HCT116 (cell line): ENCODE results near the gene SLC5A2. TPM values are rescaled to one million over a fixed set of nuclear protein-coding genes. Genes with fewer than 3 reads are reported as not detected.

Source experiments
- ATAC-seq: fragments of 200-7000 bp; cut with Tn5 transposase; 2 replicates; pipeline ENCODE4 v1.9.1; 2020; ENCODE audit warnings: mild to moderate bottlenecking, moderate library complexity
- BruUV-seq: library from RNA; stranded (reverse); fragments of 400-500 nt; replicated peaks from 2 replicates; lab custom pipeline; 2021; lab: Mats Ljungman, UMichigan
- CTCF ChIA-PET: fragments of 300-600 bp; sonication (Branson Sonifier 250); formaldehyde crosslinking; loops from one replicate; lab custom pipeline; 2021; ENCODE audit warnings: antibody characterized with exemption; lab: Charles Lee
- POLR2A ChIA-PET: fragments of 300-600, 350-600 bp; sonication (Branson Sonifier 250); formaldehyde crosslinking; loops from one replicate; lab custom pipeline; 2021; ENCODE audit warnings: antibody characterized with exemption; lab: Charles Lee
- RAD21 ChIA-PET, 2 experiments: fragments of 300-600 bp; sonication (Branson Sonifier 250); formaldehyde crosslinking; loops; one replicate each; lab custom pipeline; 2023; ENCODE audit warnings: low total read pairs in 2 of 2; ENCODE audit not compliant: uncharacterized antibody in 2 of 2, unreplicated experiment in 2 of 2, low non-redundant PET in 1 of 2; lab: Charles Lee
- DNase-seq: peaks from one replicate; pipeline ENCODE4 v3.0.0-alpha.2; 2010; ENCODE audit warnings: low read depth, low spot score
- H2AFZ ChIP-seq: fragments of 200-600 bp; shearing (Covaris generic), sonication (generic); 2 replicates; pipeline ENCODE4 v1.6.1; 2017; ENCODE audit warnings: low read depth, mixed run types, mixed read lengths, antibody characterized with exemption, low read length; ENCODE audit not compliant: poor library complexity, severe bottlenecking
- H3K27ac ChIP-seq: 2 replicates; pipeline ENCODE4 v1.5.1; 2012; ENCODE audit warnings: low read depth, low read length
- H3K27me3 ChIP-seq: fragments of 200-600 bp; sonication (generic); 2 replicates; pipeline ENCODE4 v1.6.1; 2016; ENCODE audit warnings: mixed run types, low read length, mixed read lengths; ENCODE audit not compliant: insufficient read depth
- H3K36me3 ChIP-seq, 2 experiments: fragments of 200-500 bp in 1 of 2; fragments of 200-600 bp in 1 of 2; sonication (Bioruptor generic) in 1 of 2; sonication (generic) in 1 of 2; 2 replicates each; pipeline versions ENCODE4 v1.5.1 to v1.6.1; 2014 to 2016; ENCODE audit warnings: low read length in 2 of 2, inconsistent platforms in 1 of 2, mixed read lengths in 1 of 2, mixed run types in 1 of 2; ENCODE audit not compliant: insufficient read depth in 2 of 2, control insufficient read depth in 1 of 2
- H3K4me1 ChIP-seq, 2 experiments: fragments of 200-600 bp in 1 of 2; sonication (generic) in 1 of 2; 2 replicates each; pipeline versions ENCODE4 v1.5.1 to v1.6.1; 2012 to 2017; ENCODE audit warnings: low read length in 2 of 2, inconsistent platforms in 1 of 2, mild to moderate bottlenecking in 1 of 2, mixed read lengths in 1 of 2, mixed run types in 1 of 2, moderate library complexity in 1 of 2; ENCODE audit not compliant: insufficient read depth in 2 of 2, control insufficient read depth in 1 of 2
- H3K4me2 ChIP-seq: fragments of 200-600 bp; sonication (generic); 2 replicates; pipeline ENCODE4 v1.6.1; 2017; ENCODE audit warnings: mixed run types, low read length, mixed read lengths
- H3K4me3 ChIP-seq, 2 experiments: fragments of 200-600 bp in 1 of 2; sonication (generic) in 1 of 2; replicated peaks in 1 of 2; 2 replicates each; pipeline ENCODE4 v1.5.1; 2011 to 2016; ENCODE audit warnings: low read length in 2 of 2, control low read depth in 1 of 2, low read depth in 1 of 2, mild to moderate bottlenecking in 1 of 2, mixed read lengths in 1 of 2, mixed run types in 1 of 2
- H3K79me2 ChIP-seq: fragments of 200-600 bp; sonication (generic); 2 replicates; pipeline ENCODE4 v1.6.1; 2017; ENCODE audit warnings: mild to moderate bottlenecking, mixed run types, low read length, moderate library complexity, mixed read lengths; ENCODE audit not compliant: insufficient read depth
- H3K9ac ChIP-seq: fragments of 200-600 bp; sonication (generic); 2 replicates; pipeline ENCODE4 v1.6.1; 2016; ENCODE audit warnings: low read length, mixed read lengths
- H3K9me2 ChIP-seq: fragments of 200-600 bp; sonication (generic), shearing (Covaris generic); 2 replicates; pipeline ENCODE4 v1.6.1; 2017; ENCODE audit warnings: mixed run types, mild to moderate bottlenecking, moderate library complexity; ENCODE audit not compliant: insufficient read depth
- H3K9me3 ChIP-seq, 2 experiments: fragments of 200-500 bp in 1 of 2; fragments of 200-600 bp in 1 of 2; sonication (Bioruptor generic) in 1 of 2; sonication (generic) in 1 of 2; 2 replicates each; pipeline ENCODE4 v1.6.1; 2014 to 2017; ENCODE audit warnings: low read length in 2 of 2, mixed read lengths in 2 of 2, inconsistent platforms in 1 of 2, low read depth in 1 of 2, mild to moderate bottlenecking in 1 of 2, mixed run types in 1 of 2, moderate library complexity in 1 of 2; ENCODE audit not compliant: control insufficient read depth in 1 of 2, insufficient read depth in 1 of 2
- H4K20me1 ChIP-seq: fragments of 200-600 bp; sonication (generic), shearing (Covaris generic); 2 replicates; pipeline ENCODE4 v1.6.1; 2017; ENCODE audit warnings: mixed run types, mild to moderate bottlenecking, moderate library complexity; ENCODE audit not compliant: insufficient read depth
- ATF3 ChIP-seq: IDR thresholded peaks from 2 replicates; pipeline ENCODE4 v1.6.1; 2012
- EGR1 ChIP-seq: IDR thresholded peaks from 2 replicates; pipeline ENCODE4 v1.6.1; 2012; ENCODE audit warnings: low read depth
- ELF1 ChIP-seq: IDR thresholded peaks from 2 replicates; pipeline ENCODE4 v1.6.1; 2012; ENCODE audit warnings: low read depth, borderline replicate concordance
- EZH2 ChIP-seq: fragments of 200-600 bp; sonication (generic); IDR thresholded peaks from 2 replicates; pipeline ENCODE4 v1.6.1; 2017; ENCODE audit warnings: antibody characterized with exemption, mixed run types
- EZH2phosphoT487 ChIP-seq: fragments of 200-600 bp; IDR thresholded peaks from 2 replicates; pipeline ENCODE4 v1.6.1; 2018; ENCODE audit warnings: antibody characterized with exemption, borderline replicate concordance
- JUND ChIP-seq: IDR thresholded peaks from 2 replicates; pipeline ENCODE4 v1.6.1; 2012
- MAX ChIP-seq: IDR thresholded peaks from 2 replicates; pipeline ENCODE4 v1.6.1; 2012
- POLR2AphosphoS5 ChIP-seq: IDR thresholded peaks from 2 replicates; pipeline ENCODE4 v1.6.1; 2011; ENCODE audit warnings: mild to moderate bottlenecking, low read depth, low read length, moderate library complexity
- RAD21 ChIP-seq: IDR thresholded peaks from 2 replicates; pipeline ENCODE4 v1.6.1; 2012; ENCODE audit warnings: low read depth, mild to moderate bottlenecking
- SRF ChIP-seq: IDR thresholded peaks from 2 replicates; pipeline ENCODE4 v1.6.1; 2012; ENCODE audit warnings: low read depth
- TCF7L2 ChIP-seq: IDR thresholded peaks from 2 replicates; pipeline ENCODE4 v1.7.0; 2011; ENCODE audit warnings: borderline replicate concordance, inconsistent platforms; ENCODE audit not compliant: insufficient read depth, insufficient read length; ENCODE audit errors: extremely low read depth
- ZFX ChIP-seq: fragments of 450-650 bp; IDR thresholded peaks from 2 replicates; pipeline ENCODE4 v1.6.1; 2017
- ZNF274 ChIP-seq: fragments of 200-500 bp; sonication (Bioruptor generic); IDR thresholded peaks from 2 replicates; pipeline ENCODE4 v1.6.1; 2014; ENCODE audit warnings: mild to moderate bottlenecking, low read depth, low read length, inconsistent platforms
- intact Hi-C: fragments of 100-400 bp; cut with micrococcal nuclease; formaldehyde crosslinking; loops from 2 replicates; pipeline ENCODE4 v1.10.0; 2022
- total RNA-seq: library from RNA; stranded (reverse); gene quantifications from one replicate; pipeline ENCODE4 v1.2.1, GENCODE V29; 2021; ENCODE audit not compliant: unreplicated experiment

SLC5A2 gene
- total RNA-seq, 1 experiment from 2014 or later: 0.10 TPM

GRCh38 chr16:31505483-31505882 is 22.6 kb downstream of the SLC5A2 start:
- no peak overlapping the region for H2AFZ ChIP-seq
- ChIA-PET POLR2A (no interaction called here), RAD21 (no interaction called here), CTCF (no interaction called here)
- H3K9me2 ChIP-seq: no peaks in the 10 kb centered on the region
- H3K4me3 ChIP-seq: no peak overlapping the region
- no peak overlapping the region for H3K27ac ChIP-seq
- H3K27me3 ChIP-seq: no peaks in the 10 kb centered on the region
- H3K9ac ChIP-seq: no peak overlapping the region
- no peak for ATAC-seq
- no peak overlapping the region for H3K4me2 ChIP-seq
- peaks cover 16% of the 10 kb centered on the region for H3K79me2 ChIP-seq
- H3K4me1 ChIP-seq: peaks cover 14 to 20% of the 10 kb centered on the region in 2 experiments; a peak in 3 of 4 replicates
- no peak for TF ChIP-seq ATF3
- TF ChIP-seq SRF: no peak
- TF ChIP-seq EZH2phosphoT487: no peak
- no peak for TF ChIP-seq ELF1
- no peak for TF ChIP-seq TCF7L2
- no peak for TF ChIP-seq POLR2AphosphoS5
- no peak for TF ChIP-seq JUND
- TF ChIP-seq EZH2: no peak
- TF ChIP-seq ZFX: no peak
- no peaks in the 10 kb centered on the region for H3K9me3 ChIP-seq
- no TSS peak for BruUV-seq
- peaks cover 0 to 3% of the 10 kb centered on the region in 2 experiments; a peak in 1 of 4 replicates for H3K36me3 ChIP-seq
- intact Hi-C loops: loop anchor here (10.0 kb wide), 1 partner anchor 369 kb away; the partner anchor contains the start of gene ZNF267
- H4K20me1 ChIP-seq: no peaks in the 10 kb centered on the region
- DNase-seq: no peak

GRCh38 chr16:31507617-31507928 is 24.6 kb downstream of the SLC5A2 start:
- RAD21 ChIA-PET: no interaction called here
- POLR2A ChIA-PET: interaction anchor here (0.6 to 1.2 kb wide), 2 partner anchors 48 to 408 kb away, joined by 3 to 6 read pairs; no protein-coding TSS in a partner anchor
- peak; percentile 43 for ATAC-seq

More at GRCh38 chr16:31507617-31507928, 24.6 kb downstream of the SLC5A2 start:
- Histone ChIP-seq H3K79me2 (peaks cover 16% of the 10 kb centered on the region), H3K36me3 (peaks cover 0 to 3% of the 10 kb centered on the region in 2 experiments; a peak in 1 of 4 replicates), H2AFZ (no peak overlapping the region), H3K9ac (peak overlapping the region; percentile 96), H3K27me3 (no peaks in the 10 kb centered on the region), H3K9me2 (no peaks in the 10 kb centered on the region), H3K4me2 (peak overlapping the region; percentile 78), H3K4me3 (peak overlapping the region; percentile 97 to 98), H4K20me1 (no peaks in the 10 kb centered on the region), H3K9me3 (no peaks in the 10 kb centered on the region), H3K4me1 (peaks cover 14 to 20% of the 10 kb centered on the region in 2 experiments; a peak in 3 of 4 replicates), H3K27ac (peak overlapping the region; percentile 76)
- DNase-seq: no peak
- TF ChIP-seq ZNF274 (no peak), EZH2 (no peak), EGR1 (no peak), MAX (no peak), RAD21 (no peak), SRF (no peak)
- CTCF ChIA-PET: no interaction called here
- BruUV-seq: no TSS peak
- intact Hi-C loops: loop anchor here (10.0 kb wide), 1 partner anchor 367 kb away; the partner anchor contains the start of gene ZNF267
